HTERT RPE-1 (cell line): Measurements from ENCODE around the gene KCNQ1OT1.

Experiments used
- in situ Hi-C: fragments of 300-500 bp; cut with MboI; formaldehyde crosslinking; loops from 4 replicates; pipeline ENCODE4 v1.14.3; 2020; ENCODE audit warnings: low sequenced_read_pairs

KCNQ1OT1 gene

GRCh38 chr11:2669634-2670469, 29.9 kb downstream of the KCNQ1OT1 start:
- in situ Hi-C loops = no loop called here

GRCh38 chr11:2668876-2669275, 30.9 kb downstream of the KCNQ1OT1 start:
- in situ Hi-C loops = no loop called here

- in situ Hi-C loops = no loop called here
These were observed 31.9 kb downstream of the KCNQ1OT1 start for GRCh38 chr11:2667940-2668339.

- in situ Hi-C loops = no loop called here
These were observed 32.8 kb downstream of the KCNQ1OT1 start for GRCh38 chr11:2666828-2667570.

- in situ Hi-C loops = no loop called here
These were observed 33.4 kb downstream of the KCNQ1OT1 start for GRCh38 chr11:2666401-2666741.

GRCh38 chr11:2665526-2666400, 34.0 kb downstream of the KCNQ1OT1 start:
- in situ Hi-C loops = no loop called here

GRCh38 chr11:2664791-2665525, 34.8 kb downstream of the KCNQ1OT1 start:
- in situ Hi-C loops = no loop called here

- in situ Hi-C loops = no loop called here
These were observed 35.4 kb downstream of the KCNQ1OT1 start for GRCh38 chr11:2664376-2664775.

- in situ Hi-C loops = no loop called here
These were observed 35.9 kb downstream of the KCNQ1OT1 start for GRCh38 chr11:2663915-2664314.

GRCh38 chr11:2663506-2663905, 36.3 kb downstream of the KCNQ1OT1 start:
- in situ Hi-C loops = no loop called here

- in situ Hi-C loops = no loop called here
These were observed 37.1 kb downstream of the KCNQ1OT1 start for GRCh38 chr11:2662430-2663299.

- in situ Hi-C loops = no loop called here
These were observed 37.8 kb downstream of the KCNQ1OT1 start for GRCh38 chr11:2662024-2662312.

GRCh38 chr11:2661173-2662023, 38.4 kb downstream of the KCNQ1OT1 start:
- in situ Hi-C loops = no loop called here

GRCh38 chr11:2660357-2660939, 39.3 kb downstream of the KCNQ1OT1 start:
- in situ Hi-C loops = no loop called here

- in situ Hi-C loops = no loop called here
These were observed 42.0 kb downstream of the KCNQ1OT1 start for GRCh38 chr11:2657697-2658284.

GRCh38 chr11:2656859-2657258, 42.9 kb downstream of the KCNQ1OT1 start:
- in situ Hi-C loops = no loop called here

- in situ Hi-C loops = no loop called here
These were observed 43.8 kb downstream of the KCNQ1OT1 start for GRCh38 chr11:2655834-2656622.
